ENCODE measurements around the gene PMEL. TPM values are rescaled to one million over a fixed set of nuclear protein-coding genes. Genes with fewer than 3 reads are reported as not detected.
"Not testable (repeated sequence)": the region's sequence is repeated elsewhere in the genome, so short reads cannot be mapped to it uniquely, and the experiment has no call there.

PMEL gene
- polyA plus RNA-seq, 1 donor, result 2.0 TPM

- DNase-seq, result not testable (repeated sequence)
These were observed 46.8 kb downstream of the PMEL start for GRCh38 chr12:55919032-55919431.

GRCh38 chr12:55915482-55915859 is 50.4 kb downstream of the PMEL start:
- DNase-seq, result no peak

DNA sequence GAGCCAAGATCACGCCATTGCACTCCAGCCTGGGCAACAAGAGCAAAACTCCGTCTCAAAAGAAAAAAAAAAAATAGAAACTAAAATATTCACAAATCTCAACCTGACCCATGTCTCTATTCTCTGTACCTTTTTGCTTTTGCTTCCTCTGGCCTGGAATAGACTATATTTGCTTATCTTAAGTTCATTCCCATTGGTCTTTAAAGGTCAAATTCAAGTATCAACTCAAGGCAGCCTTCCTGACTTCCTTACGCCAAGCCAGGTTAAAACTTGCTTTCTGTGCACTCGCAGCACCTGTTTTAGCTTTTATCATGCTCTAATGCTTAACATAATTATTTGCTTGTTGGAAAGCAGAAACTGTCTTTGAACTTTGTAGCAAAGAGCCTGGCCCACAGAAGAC is 52.9 kb downstream of the PMEL start:
- no peak for DNase-seq

- no peak for DNase-seq
These were observed 56.3 kb downstream of the PMEL start for GRCh38 chr12:55909513-55909884.

DNA sequence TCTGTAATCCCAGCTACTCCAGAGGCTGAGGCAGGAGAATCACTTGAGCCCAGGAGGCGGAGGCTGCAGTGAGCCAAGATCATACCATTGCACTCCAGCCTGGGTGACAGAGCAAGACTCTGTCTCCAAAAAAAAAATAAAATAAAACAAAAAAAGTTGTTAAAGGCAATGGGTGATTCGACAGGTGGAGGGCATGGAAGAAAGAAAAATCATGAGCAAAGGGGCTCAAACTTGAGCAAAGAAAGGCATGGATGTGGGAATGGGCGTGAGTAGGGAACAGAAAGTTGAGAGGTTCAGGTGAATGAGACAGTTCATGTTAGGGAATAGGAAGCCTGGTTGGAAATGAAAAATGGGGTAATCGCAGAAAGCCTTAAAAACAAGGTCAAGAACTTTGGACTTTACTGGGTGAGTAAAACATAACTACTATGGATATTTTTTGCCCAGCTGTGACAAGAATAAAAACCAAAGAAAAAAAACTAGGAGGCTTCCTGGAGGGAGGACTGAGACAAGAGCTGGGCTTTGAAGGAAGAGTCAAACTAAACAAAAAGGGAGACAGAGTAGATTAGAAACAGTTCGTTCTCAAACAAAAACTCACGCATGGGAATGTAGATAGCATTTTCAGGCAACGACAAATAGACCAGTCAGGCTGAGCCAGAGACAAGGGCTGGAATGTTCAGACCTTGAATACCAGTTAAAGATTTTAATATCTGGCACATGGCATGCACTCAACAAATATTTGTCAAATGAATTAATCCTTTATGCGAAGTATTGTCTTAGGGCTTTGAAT is 56.9 kb downstream of the PMEL start:
- DNase-seq, result no peak

- no peak for DNase-seq
These were observed 59.8 kb downstream of the PMEL start for GRCh38 chr12:55906056-55906455.

Other genes with a start within 250 kb of the PMEL start
- 109 TPM for gene BLOC1S1, start 250.0 kb downstream of the PMEL start, polyA plus RNA-seq (ENCODE audit: insufficient read length)
- 31.4 TPM for gene RDH5, start 245.6 kb downstream of the PMEL start, polyA plus RNA-seq (ENCODE audit: insufficient read length)
- 781 TPM for gene CD63, start 237.0 kb downstream of the PMEL start, polyA plus RNA-seq (ENCODE audit: insufficient read length)
- 17.2 TPM for gene GDF11, start 222.9 kb downstream of the PMEL start, polyA plus RNA-seq (ENCODE audit: insufficient read length)
- 64.9 TPM for gene SARNP, start 148.3 kb downstream of the PMEL start, polyA plus RNA-seq (ENCODE audit: insufficient read length)
- 16.4 TPM for gene ORMDL2, start 148.0 kb downstream of the PMEL start, polyA plus RNA-seq (ENCODE audit: insufficient read length)
- gene DNAJC14, start 136.5 kb downstream of the PMEL start, polyA plus RNA-seq (ENCODE audit: insufficient read length), result 23.3 TPM
- gene MMP19, start 123.1 kb downstream of the PMEL start, polyA plus RNA-seq (ENCODE audit: insufficient read length), result 3.8 TPM
- gene PYM1, start 38.1 kb downstream of the PMEL start, polyA plus RNA-seq (ENCODE audit: insufficient read length), result 18.9 TPM
- 16.3 TPM for gene DGKA, start 34.9 kb downstream of the PMEL start, polyA plus RNA-seq (ENCODE audit: insufficient read length)
- 23.7 TPM for gene CDK2, start 788 bp upstream of the PMEL start, polyA plus RNA-seq (ENCODE audit: insufficient read length)
- gene RAB5B, start 8.0 kb upstream of the PMEL start, polyA plus RNA-seq (ENCODE audit: insufficient read length), result 124 TPM
- gene SUOX, start 31.2 kb upstream of the PMEL start, polyA plus RNA-seq (ENCODE audit: insufficient read length), result 14.6 TPM
- gene IKZF4, start 55.0 kb upstream of the PMEL start, polyA plus RNA-seq (ENCODE audit: insufficient read length), result 11.9 TPM
- gene RPS26, start 75.9 kb upstream of the PMEL start, polyA plus RNA-seq (ENCODE audit: insufficient read length), result 467 TPM
- gene ERBB3, start 114.1 kb upstream of the PMEL start, polyA plus RNA-seq (ENCODE audit: insufficient read length), result 212 TPM
- gene PA2G4, start 138.5 kb upstream of the PMEL start, polyA plus RNA-seq (ENCODE audit: insufficient read length), result 115 TPM
- gene RPL41, start 150.6 kb upstream of the PMEL start, polyA plus RNA-seq (ENCODE audit: insufficient read length), result 4,856 TPM
- 6.0 TPM for gene ZC3H10, start 152.2 kb upstream of the PMEL start, polyA plus RNA-seq (ENCODE audit: insufficient read length)
- 87.7 TPM for gene ESYT1, start 162.2 kb upstream of the PMEL start, polyA plus RNA-seq (ENCODE audit: insufficient read length)
- gene MYL6B, start 186.5 kb upstream of the PMEL start, polyA plus RNA-seq (ENCODE audit: insufficient read length), result 426 TPM
- gene MYL6, start 192.3 kb upstream of the PMEL start, polyA plus RNA-seq (ENCODE audit: insufficient read length), result 1,238 TPM
- gene SMARCC2, start 223.4 kb upstream of the PMEL start, polyA plus RNA-seq (ENCODE audit: insufficient read length), result 67.8 TPM